GM19193 (cell line): Measurements from ENCODE around the gene PTPRA.

Source experiments
- POLR2A ChIP-seq: IDR thresholded peaks from 4 replicates; pipeline ENCODE4 v1.6.1; 2011; ENCODE audit not compliant: insufficient read depth, insufficient read length; ENCODE audit errors: extremely low read depth

The PTPRA gene

DNA sequence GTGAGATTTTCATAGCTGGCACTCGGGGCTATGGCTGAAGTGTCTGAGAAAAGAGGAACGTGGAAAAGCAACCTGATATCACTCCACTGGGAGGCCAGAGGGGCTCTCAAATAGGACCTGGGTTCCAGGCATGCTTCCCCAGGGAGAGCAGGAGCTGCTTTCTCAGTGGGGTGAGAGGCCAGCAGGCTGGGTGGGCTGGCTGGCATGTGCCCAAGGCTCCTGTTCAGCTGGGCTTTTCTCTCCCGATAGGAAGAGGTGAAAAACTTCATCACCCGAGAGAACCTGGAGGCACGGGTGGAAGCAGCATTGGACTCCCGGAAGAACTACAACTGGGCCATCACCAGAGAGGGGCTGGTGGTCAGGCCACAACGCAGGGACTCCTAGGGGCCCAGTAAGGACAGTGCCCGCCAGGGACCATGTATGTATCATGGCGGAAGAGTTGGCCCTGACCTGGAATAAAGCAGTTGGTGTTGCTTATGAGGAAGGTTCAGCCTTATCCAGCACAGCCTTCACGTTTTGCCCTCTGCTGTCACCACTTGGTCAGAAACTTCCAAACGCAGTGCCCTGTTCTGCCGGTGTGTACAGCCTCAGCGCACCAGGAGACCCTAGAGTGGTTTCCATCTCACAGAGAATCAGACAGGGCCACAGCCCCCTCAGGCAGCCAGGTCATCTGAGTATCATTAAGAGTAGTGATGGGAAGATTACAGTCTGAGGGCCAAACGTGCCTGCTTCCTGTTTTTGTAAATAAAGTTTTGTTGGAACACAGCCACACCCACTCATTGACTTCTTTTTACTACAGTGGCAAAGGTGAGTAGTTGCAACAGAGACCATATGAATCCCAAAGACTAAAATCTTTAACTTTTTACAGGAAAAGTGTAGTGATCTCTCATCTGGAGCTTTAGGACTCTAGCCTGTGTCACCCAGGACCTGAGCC lies 174.5 kb downstream of the PTPRA start:
- TF ChIP-seq POLR2A, result no peak

DNA sequence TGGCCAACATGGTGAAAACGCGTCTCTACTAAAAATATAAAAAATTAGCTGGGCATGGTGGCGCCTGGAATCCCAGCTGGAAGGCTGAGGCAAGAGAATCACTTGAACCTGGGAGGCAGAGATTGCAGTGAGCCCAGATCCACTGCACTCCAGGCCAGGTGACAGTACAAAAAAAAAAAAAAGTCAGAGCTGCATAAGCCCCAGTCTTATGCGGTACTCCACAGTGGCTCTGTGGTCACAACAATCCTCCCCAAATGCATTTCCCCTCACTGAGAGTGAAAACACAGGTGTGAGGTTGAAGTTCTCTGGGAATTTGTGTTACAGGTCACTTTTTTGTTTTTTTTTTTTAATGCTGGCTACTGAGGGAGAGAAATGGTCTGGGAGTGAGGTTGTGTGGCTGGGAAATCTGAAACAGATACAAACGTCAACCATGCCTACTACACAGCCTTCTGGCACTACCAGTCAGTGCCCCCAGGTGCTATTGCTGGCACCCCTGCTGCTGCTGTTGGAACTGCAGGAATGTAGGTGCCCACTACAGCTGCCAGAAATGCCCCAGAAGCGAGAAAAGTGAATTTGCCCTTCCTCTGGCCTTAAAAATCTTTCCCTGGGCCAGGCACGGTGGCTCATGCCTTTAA lies 178.2 kb downstream of the PTPRA start:
- TF ChIP-seq POLR2A, result no peak

DNA sequence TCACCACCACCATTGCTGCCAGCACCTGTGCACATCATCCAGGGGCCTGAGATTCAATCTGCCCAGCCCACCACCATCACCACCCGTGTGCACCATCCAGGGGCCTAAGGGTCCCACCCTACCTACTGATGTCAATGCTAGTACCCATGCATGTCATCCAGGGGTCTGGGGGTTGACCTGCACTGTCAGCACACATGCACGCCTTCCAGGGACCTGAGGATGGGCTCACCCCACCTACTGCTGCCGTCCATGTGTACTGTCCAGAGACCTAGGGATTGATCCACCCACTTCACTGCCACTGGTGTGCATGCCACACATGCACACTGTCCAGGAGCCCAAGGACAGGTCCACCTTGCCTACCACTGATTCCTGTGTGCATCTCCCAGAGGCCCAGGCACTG lies 186.2 kb downstream of the PTPRA start:
- no peak for TF ChIP-seq POLR2A

DNA sequence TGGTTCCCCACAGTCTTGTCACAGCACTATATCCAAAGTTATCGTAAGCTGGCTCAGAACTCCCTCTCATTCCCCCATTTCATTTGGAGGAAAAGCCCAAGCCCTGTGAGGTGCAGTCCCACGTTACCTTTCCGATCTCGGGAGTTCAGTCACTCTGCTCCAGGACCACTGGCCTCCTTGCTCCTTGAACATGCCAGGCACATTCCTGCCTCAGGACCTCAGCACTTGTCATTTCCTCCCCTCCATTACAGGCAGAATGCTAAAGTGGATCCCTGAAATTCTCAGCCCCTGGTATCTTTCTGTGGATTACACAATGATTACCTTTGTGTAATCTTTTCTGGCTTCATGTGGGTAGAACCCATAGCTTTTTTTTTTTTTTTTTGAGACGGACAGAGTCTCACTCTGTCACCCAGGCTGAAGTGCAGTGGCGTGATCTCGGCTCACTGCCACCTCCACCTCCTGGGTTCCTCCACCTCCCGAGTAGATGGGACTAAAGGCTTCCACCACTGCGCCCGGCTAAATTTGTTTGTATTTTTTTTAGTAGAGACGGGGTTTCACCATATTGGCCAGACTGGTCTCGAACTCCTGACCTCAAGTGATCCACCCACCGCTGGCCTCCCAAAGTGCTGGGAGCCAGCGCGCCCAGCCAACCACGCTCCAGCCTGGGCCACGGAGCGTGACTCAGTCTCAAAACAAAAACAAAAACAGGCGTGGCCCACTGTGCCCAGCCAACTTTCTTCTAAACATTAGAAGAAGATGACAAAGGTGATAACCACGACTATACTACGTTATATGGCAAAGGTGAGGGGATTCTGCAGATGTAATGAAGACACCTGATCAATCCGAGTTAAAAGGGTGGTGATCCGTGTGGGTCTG lies 194.1 kb downstream of the PTPRA start:
- no peak for TF ChIP-seq POLR2A

DNA sequence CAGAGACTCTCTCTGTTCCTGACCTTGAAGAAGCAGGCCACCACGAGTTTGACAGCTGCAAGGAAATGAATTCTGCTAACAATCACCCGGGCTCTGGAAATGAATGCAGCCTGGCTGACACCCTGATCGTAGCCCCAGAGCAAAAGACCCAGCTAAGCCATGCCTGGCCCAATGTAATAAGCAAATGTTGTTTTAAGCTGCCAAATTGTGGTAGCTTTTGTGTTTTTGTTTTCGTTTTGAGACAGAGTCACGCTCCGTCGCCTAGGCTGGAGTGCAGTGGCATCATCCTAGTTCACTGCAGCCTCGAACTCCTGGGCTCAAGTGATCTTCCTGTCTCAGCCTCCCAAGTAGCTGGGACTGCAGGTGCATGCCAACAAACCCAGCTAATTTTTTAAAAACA lies 194.8 kb downstream of the PTPRA start:
- TF ChIP-seq POLR2A, result no peak

DNA sequence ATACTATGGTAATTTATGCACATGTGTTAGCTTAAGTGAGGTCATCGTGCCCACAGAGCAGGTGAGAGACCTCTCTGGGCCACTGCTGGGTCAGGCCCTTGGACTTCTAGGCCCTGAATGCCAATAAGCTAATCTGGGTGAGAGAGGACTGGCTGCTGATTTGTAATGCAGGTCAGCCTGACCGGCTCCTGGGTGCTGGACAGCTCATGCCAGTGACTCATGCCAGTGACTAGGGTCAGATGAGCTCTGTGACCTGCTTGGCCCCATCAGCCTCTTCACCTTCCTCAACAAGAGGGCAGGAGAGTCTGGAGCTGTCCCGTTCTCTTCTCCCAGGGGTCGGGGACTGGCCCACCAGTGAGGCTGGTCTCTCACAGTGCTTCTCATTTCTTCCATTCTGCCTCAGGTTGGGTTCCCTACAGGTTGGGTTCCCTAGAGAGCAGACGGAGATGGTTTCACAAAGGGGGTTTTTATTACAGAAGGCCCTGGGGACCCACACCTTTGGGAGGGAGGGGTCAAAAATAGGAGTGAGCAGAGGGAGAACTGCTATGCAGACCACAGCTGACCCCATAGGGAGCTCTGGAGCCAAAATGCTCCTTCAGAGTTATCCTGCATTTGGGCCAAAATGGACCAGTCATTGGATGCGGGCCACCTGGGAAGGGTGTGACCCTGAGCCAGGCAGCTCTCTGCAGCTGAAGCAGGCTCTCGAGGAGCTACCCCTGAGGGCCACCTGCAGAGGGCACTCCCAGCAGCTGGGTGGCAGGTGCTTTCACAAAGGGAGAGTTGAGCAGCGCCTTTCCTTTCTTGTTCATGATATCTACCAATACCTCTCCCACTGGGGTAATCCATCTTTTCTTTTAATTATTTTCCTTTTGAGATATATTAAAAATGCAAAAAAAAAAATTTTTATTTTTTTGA lies 196.0 kb downstream of the PTPRA start:
- TF ChIP-seq POLR2A, result no peak

DNA sequence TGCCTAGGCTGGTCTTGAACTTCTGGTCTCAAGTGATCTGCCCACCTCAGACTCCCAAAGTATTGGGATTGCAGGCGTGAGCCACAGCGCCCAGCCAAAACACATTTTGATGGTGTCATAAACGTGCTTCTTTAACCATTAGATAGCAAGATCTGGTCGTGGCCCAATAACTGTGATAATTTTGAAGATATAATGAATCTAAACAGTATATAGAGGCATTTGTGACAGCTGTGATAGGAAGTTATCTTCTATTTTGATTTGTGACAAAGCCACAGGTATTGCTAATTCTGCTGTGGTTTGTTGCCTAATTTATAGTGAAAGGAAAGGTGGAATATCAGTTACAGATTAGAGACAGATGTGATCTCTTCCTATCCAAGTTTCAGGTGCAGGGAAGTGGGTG lies 197.4 kb downstream of the PTPRA start:
- TF ChIP-seq POLR2A, result no peak

DNA sequence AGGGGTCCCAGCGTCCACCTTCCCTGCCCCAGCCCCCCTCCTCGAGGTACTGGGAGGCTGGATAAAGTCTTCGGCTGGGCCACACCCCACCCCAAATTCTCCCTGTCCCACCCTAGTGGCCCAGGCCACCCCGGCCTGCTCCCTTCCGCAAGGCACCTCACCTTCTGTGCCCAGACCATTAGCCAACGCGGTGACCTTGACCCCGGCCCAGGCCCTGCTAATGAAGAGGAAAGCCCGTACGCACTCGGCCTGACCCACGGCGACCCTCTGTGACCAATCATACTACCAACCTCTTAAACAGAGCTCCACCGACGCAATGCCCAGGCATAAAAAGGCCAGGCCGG lies 198.0 kb downstream of the PTPRA start:
- TF ChIP-seq POLR2A, result no peak

DNA sequence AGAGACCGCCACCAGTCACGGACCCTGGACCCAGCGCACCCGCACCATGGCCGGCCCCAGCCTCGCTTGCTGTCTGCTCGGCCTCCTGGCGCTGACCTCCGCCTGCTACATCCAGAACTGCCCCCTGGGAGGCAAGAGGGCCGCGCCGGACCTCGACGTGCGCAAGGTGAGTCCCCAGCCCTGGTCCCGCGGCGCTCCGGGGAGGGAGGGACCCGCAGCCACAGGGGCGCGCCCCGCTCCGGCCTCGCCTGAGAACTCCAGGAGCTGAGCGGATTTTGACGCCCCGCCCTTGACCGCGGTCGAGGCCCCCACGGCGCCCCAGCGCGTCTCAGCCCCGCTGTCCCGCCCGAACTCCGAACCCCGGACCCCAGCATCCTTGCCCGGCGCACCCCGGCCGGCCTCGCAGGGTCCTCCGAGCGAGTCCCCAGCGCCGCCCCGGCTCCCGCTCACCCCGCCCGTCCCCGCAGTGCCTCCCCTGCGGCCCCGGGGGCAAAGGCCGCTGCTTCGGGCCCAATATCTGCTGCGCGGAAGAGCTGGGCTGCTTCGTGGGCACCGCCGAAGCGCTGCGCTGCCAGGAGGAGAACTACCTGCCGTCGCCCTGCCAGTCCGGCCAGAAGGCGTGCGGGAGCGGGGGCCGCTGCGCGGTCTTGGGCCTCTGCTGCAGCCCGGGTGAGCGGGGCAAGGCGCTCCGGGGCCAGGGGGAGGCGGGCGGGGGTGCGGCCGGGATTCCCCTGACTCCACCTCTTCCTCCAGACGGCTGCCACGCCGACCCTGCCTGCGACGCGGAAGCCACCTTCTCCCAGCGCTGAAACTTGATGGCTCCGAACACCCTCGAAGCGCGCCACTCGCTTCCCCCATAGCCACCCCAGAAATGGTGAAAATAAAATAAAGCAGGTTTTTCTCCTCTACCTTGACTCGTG lies 198.6 kb downstream of the PTPRA start, which contains the start of gene OXT:
TSS of gene OXT (plus strand) at position 11 of the 920 bp plus-strand sequence. CDS start at position 47, 36 bp downstream.
- no peak for TF ChIP-seq POLR2A

DNA sequence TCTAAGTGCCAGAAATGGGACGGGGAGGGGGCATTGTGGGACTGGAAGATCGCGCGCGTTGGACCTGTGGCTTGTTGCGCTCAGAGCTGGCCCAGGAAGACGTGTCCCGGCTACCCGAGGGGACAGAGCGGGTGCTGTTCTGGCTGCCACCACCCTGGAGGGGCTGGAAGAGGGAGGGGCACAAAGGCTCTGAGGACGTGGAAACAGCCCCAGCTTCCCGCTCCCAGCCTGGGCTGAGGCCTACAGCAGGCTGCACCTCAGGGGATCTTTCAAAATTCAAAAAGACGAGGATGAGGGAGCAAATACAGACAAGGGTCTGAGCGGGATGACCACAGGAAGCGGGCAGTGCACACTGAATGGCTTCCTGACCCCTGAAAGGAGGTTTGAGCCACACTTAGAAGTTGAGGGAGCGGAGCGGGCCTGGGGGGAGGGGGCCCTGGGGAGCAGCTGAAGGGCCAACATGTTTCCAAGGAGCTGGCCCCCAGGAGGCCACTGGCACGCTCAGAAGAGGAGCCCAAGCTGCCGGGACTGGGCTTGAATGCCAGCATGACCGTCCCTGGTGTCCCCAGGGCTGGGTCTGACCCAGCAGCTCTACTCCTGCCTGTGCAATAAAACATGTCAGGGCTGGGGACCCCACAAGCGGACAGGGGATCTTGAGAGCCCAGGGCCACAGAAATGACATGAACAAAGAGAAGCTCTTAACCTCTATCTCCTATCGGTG lies 199.4 kb downstream of the PTPRA start:
- no peak for TF ChIP-seq POLR2A

DNA sequence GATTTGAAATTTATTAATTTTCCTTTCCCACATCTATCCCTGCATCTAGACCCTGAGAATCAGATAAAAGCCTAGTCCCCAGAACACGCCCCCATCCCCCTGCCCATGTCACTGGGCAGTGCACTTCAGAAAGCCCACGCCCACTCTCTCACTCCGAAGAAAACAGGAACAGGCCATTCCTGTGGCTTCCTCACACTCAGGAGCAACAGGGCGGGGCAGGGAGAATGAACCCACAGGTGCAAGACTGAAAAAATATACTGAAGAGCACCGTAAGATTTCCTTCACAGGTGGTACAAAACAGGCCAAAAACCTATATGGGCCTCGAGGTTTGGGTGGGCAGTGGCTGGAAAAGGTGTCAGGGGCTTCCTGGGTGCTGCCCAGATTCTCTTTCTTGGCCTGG lies 201.5 kb downstream of the PTPRA start:
- TF ChIP-seq POLR2A, result no peak

DNA sequence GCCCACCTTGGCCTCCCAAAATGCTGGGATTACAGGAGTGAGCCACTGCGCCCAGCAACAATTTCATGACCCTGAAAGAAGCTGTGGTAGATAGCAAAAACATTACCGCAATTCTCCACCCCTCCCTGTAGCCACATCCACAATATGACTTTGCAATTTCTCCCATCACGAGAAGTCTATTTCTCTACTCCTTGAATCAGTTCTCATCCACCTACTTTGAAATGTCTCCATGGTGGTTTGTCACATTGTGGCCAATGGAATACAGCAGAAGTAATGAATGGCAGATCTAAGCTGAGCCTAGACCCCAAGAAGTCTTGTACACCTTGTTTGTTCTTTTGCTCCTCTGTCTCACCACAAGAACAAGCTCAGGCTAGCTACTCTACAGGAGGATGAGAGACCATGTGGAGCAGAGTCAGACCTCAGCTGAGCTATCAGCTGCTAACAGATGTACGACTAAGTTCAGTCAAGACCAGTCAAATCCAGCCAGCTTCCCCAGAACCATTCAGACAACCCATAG lies 204.4 kb downstream of the PTPRA start:
- TF ChIP-seq POLR2A, result no peak
